OCI-LY3 (cell line): ENCODE results near the gene AIG1.

Experiments
- H2AFZ ChIP-seq: fragments of 200-600, 300-600 bp; shearing (Covaris generic); 2 replicates; pipeline ENCODE4 v1.6.0; 2014; ENCODE audit warnings: antibody characterized with exemption, low read depth, low read length
- H3K27ac ChIP-seq: fragments of 200-600, 300-600 bp; sonication (generic); 2 replicates; pipeline ENCODE4 v1.5.1; 2014; ENCODE audit warnings: mild to moderate bottlenecking, low read length, moderate library complexity, mixed read lengths
- H3K27me3 ChIP-seq: fragments of 200-600, 300-600 bp; sonication (generic); 2 replicates; pipeline ENCODE4 v1.6.1; 2014; ENCODE audit warnings: low read depth, low read length, mixed read lengths
- H3K36me3 ChIP-seq: fragments of 200-600, 300-600 bp; sonication (generic); replicated peaks from 2 replicates; pipeline ENCODE3; 2014; ENCODE audit warnings: low read depth, low read length, mixed read lengths
- H3K4me1 ChIP-seq: fragments of 300-600, 200-600 bp; sonication (generic); 2 replicates; pipeline ENCODE4 v1.6.1; 2014; ENCODE audit warnings: low read length, mixed read lengths
- H3K4me2 ChIP-seq: fragments of 200-600, 300-600 bp; sonication (generic); 2 replicates; pipeline ENCODE4 v1.6.1; 2014; ENCODE audit warnings: low read length, mixed read lengths
- H3K4me3 ChIP-seq: fragments of 300-600, 200-600 bp; sonication (generic); 2 replicates; pipeline ENCODE4 v1.5.1; 2014; ENCODE audit warnings: antibody characterized with exemption, mild to moderate bottlenecking, low read length, moderate library complexity
- H3K79me2 ChIP-seq: fragments of 300-600, 200-600 bp; shearing (Covaris generic); 2 replicates; pipeline ENCODE4 v1.6.1; 2014; ENCODE audit warnings: mild to moderate bottlenecking, low read length, mixed read lengths
- H3K9ac ChIP-seq: fragments of 300-600, 200-600 bp; shearing (Covaris generic); 2 replicates; pipeline ENCODE4 v1.6.0; 2014; ENCODE audit warnings: mild to moderate bottlenecking, low read length, moderate library complexity
- H3K9me3 ChIP-seq: fragments of 200-600, 300-600 bp; shearing (Covaris generic); 2 replicates; pipeline ENCODE4 v1.6.1; 2014; ENCODE audit warnings: low read length, mixed read lengths; ENCODE audit not compliant: insufficient read depth
- H4K20me1 ChIP-seq: fragments of 200-600, 300-600 bp; sonication (generic); 2 replicates; pipeline ENCODE4 v1.6.1; 2016; ENCODE audit warnings: low read length, mixed read lengths; ENCODE audit not compliant: insufficient read depth
- CTCF ChIP-seq: fragments of 200-600, 300-600 bp; sonication (generic); IDR thresholded peaks from 2 replicates; pipeline ENCODE4 v1.5.1; 2014; ENCODE audit warnings: antibody characterized with exemption, low read length, low read depth
- EZH2phosphoT487 ChIP-seq: fragments of 200-600 bp; shearing (Covaris generic); IDR thresholded peaks from 2 replicates; pipeline ENCODE4 v1.6.1; 2018; ENCODE audit warnings: antibody characterized with exemption, mixed run types, low read depth

AIG1 gene

GRCh38 chr6:143112084-143112768, 51.5 kb downstream of the AIG1 start:
- Histone ChIP-seq H3K4me2 (peak overlapping the region; percentile 28; the same call in 1 of the 2 replicates), H3K27ac (no peak overlapping the region), H4K20me1 (no peaks in the 10 kb centered on the region), H3K79me2 (no peaks in the 10 kb centered on the region), H3K27me3 (no peaks in the 10 kb centered on the region), H2AFZ (no peak overlapping the region), H3K4me1 (peaks cover 6% of the 10 kb centered on the region), H3K36me3 (no peaks in the 10 kb centered on the region), H3K4me3 (no peak overlapping the region), H3K9ac (no peak overlapping the region), H3K9me3 (no peaks in the 10 kb centered on the region)
- no peak for TF ChIP-seq EZH2phosphoT487
- no peak for TF ChIP-seq CTCF

GRCh38 chr6:143112837-143113236, 52.1 kb downstream of the AIG1 start:
- no peaks in the 10 kb centered on the region for H3K27me3 ChIP-seq
- no peak overlapping the region for H2AFZ ChIP-seq
- no peak overlapping the region for H3K4me3 ChIP-seq
- no peaks in the 10 kb centered on the region for H3K9me3 ChIP-seq
- H3K4me1 ChIP-seq: peaks cover 6% of the 10 kb centered on the region
- no peak overlapping the region for H3K9ac ChIP-seq
- no peaks in the 10 kb centered on the region for H3K79me2 ChIP-seq
- no peak for TF ChIP-seq CTCF
- H3K27ac ChIP-seq: no peak overlapping the region
- no peaks in the 10 kb centered on the region for H3K36me3 ChIP-seq
- no peaks in the 10 kb centered on the region for H4K20me1 ChIP-seq
- peak overlapping the region; percentile 28; the same call in 1 of the 2 replicates for H3K4me2 ChIP-seq

GRCh38 chr6:143115728-143116127, 55.0 kb downstream of the AIG1 start:
- Histone ChIP-seq H3K27me3 (no peaks in the 10 kb centered on the region), H3K79me2 (no peaks in the 10 kb centered on the region), H4K20me1 (no peaks in the 10 kb centered on the region), H3K27ac (no peak overlapping the region), H3K4me2 (no peak overlapping the region), H3K9ac (no peak overlapping the region), H2AFZ (no peak overlapping the region), H3K36me3 (no peaks in the 10 kb centered on the region), H3K4me1 (peaks cover 6% of the 10 kb centered on the region), H3K9me3 (no peaks in the 10 kb centered on the region), H3K4me3 (no peak overlapping the region)
- TF ChIP-seq EZH2phosphoT487 (no peak), CTCF (no peak)

GRCh38 chr6:143117108-143117507, 56.4 kb downstream of the AIG1 start:
- Histone ChIP-seq H3K4me2 (no peak overlapping the region), H3K79me2 (no peaks in the 10 kb centered on the region), H3K4me1 (peaks cover under 1% of the 10 kb centered on the region; the same call in 1 of the 2 replicates), H2AFZ (no peak overlapping the region), H4K20me1 (no peaks in the 10 kb centered on the region), H3K36me3 (no peaks in the 10 kb centered on the region), H3K27me3 (no peaks in the 10 kb centered on the region), H3K9ac (no peak overlapping the region), H3K9me3 (no peaks in the 10 kb centered on the region), H3K4me3 (no peak overlapping the region), H3K27ac (no peak overlapping the region)
- TF ChIP-seq EZH2phosphoT487 (no peak), CTCF (no peak)
